Measurements from ENCODE around the gene HCLS1.
"Not testable (repeated sequence)": the region's sequence is repeated elsewhere in the genome, so short reads cannot be mapped to it uniquely, and the experiment has no call there.

The HCLS1 gene

DNA sequence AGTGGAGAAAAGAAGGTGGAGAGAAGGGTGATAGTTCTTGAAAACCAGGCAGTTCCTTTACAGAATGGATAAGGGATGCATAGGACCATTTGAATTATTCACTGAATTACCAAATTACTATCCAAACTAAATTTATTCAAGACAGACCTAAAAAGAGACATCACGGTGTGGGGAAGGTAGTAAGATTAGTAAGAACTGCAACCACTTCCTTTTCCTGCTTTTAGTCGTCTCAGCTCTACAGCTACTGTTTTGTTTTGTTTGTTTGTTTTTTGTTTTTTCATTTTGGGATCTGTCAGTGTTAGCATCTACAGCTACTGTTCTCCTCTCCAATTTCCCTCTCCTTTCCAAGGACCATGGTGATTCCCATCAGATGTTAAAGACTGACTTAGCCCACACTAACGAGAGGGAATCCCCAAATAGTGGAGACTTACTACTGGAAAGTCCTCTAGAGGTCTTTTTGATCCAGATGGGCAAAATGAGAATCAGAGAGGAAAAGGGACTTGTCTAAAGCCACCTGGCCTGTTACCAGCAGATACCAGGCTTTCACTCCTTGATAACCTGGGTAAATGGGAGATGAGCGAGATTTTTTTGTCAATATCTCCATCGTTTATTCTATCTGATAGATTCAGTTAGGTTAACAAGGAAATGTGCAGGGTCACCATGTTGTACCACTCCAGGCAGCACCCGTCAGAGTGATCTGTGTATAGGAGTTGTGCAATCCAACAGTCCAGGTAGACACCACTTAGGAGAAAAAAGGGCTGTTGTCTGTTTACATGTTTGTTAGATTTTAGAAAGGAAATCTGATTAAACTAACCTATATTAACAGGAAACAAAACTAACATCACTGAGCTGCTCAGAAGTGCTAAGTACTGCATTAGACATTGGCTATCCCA lies 6.0 kb downstream of the HCLS1 start:
- no peak for DNase-seq

DNA sequence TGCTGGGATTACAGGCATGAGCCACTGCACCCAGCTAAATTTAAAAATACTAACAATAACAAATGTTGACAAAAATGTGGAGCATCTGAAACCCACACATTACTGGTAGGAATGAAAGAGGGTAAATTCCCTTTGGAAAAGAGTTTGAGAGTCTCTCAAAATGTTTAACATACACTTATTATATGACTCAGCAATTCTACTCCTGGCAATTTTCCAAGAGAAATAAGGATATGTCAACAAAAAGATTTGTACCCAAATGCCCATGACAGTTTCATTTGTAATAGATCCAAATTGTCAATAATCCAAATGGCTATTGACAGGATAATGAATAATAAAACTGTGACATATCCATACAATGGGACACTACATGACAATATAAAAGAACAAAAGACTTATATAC lies 9.0 kb downstream of the HCLS1 start:
- peak in 1 of 3 donors; percentile 26 for DNase-seq

DNA sequence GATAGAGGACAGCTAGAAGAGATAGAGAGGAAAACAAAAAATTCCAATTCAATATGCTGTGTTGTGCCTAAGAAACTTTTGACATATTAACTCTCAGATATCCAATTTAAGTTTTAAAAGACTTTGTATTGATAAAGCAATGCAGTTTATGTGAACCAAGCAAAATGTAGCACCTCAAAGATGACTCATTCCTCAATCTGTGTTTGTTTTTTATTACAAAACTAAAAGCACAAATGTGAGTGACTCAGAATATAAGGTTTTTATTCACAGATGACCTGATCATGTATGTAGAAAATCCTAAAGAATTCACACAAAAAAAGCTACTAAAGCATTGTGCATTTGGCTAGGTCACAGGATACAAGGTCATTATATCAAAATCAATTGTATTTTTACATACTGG lies 11.1 kb downstream of the HCLS1 start:
- peak in 1 of 3 donors; percentile 14 for DNase-seq

- DNase-seq: no peak
Measured at GRCh38 chr3:121648219-121648958, 12.3 kb downstream of the HCLS1 start.

- DNase-seq: no peak
Measured at GRCh38 chr3:121645054-121645453, 15.6 kb downstream of the HCLS1 start.

DNA sequence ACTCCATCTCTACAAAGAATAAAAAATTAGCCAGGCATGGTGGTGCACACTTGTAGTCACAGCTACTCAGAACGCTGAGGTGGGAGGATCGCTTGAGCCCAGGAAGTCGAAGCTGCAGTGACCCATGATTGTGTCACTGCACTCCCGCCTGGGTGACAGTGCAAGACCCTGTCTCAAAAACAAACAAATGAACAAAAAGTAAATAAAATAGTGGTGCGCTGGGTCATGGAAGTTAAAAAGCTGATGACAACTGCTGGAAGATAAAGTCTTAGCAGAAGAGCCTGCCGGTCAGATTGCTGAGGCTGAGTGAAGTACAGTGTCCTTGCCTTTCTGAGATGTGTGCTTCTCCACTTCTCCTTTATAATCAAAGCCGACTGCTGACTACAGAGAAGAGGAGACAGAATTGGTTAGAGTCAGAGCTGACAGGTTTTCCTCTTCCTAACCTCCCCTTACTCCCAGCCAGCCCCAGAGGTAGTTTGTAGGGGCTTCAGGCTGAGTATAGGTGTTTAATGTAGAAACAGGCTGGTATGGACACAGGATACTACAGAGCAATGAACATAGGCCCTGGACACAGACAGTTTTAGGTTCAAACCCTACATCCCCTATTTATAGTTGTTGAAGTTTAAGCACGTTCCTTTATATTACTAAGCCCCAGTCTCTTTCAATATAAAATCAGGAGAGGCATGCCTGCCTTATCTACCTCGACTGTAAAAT lies 17.9 kb downstream of the HCLS1 start:
- no peak for DNase-seq

DNA sequence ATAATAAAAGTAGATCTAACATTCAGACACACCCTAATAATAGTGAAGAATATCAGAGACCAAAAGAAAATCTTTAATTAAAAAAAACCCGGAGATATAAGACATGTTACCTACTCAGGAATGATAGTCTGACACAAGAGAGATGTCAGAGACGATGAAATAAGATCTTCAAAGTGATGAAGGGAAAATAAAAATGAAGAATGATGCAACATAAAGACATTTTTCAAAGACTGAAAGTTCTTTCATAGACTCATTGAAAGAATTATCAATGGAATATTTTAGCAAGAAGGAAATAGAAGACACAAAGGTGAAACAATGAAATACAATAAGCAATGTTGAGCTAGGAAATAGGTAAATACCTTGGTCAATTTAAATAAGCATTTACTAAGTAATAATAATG lies 19.6 kb downstream of the HCLS1 start:
- no peak for DNase-seq

DNA sequence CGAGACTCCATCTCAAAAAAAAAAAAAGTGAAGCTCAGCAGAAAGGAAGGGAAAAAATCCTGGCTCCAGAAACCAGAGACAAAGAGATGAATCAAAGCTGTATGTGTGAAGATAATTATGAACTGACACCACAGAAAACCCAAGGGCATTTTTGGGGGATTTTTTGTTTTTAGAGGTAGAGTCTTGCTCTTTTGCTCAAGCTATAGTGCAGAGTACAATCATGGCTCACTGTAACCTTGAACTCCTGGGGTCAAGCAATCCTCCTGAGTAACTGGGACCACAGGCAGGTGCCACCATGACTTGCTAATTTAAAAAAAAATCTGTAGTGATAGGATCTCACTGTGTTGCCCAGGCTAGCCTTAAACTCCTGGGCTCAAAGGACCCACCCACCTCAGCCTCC lies 22.8 kb downstream of the HCLS1 start:
- DNase-seq: peak; percentile 20 to 35 (median 28)

- DNase-seq: no peak
Measured at GRCh38 chr3:121630355-121630754, 30.3 kb downstream of the HCLS1 start.

- DNase-seq: no peak
Measured at GRCh38 chr3:121629601-121630000, 31.1 kb downstream of the HCLS1 start.

DNA sequence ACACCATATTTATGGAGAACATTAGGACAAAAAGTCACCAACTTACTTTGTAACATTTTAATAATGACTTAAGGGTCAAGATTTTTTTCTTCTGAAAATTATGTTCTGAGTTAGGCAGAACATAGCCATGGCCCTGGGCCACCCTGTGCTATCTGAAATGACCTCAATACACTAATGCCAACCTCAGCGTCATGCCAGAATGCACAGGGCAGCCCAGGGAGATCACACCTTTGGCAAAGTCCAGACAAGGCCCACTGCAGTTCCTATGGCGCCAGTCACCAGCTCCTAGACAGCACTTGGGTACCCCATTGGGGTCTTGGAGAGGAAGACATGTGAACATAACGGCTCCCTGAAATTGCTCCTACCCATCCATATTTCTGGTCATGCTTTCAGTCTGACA lies 33.1 kb downstream of the HCLS1 start:
- DNase-seq: no peak

DNA sequence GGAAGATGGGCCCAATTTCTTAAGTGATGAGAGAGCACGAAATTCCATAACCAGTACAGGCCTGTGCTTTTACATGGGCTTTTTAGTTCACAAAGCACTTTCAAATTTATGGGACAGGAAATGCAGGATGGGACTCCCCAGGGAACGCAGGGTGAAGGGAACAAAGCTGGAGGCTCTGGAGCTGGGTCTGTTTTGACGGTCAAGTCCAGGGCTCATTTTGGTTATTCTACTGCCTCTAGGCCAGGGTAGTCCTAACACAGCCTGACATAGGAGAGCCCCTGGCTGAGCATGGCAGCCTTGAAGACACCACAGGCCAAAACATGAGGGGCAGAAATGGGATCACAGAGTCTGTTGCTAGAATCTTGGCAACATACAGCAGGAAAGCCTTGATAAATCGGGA lies 33.5 kb downstream of the HCLS1 start:
- no peak for DNase-seq

DNA sequence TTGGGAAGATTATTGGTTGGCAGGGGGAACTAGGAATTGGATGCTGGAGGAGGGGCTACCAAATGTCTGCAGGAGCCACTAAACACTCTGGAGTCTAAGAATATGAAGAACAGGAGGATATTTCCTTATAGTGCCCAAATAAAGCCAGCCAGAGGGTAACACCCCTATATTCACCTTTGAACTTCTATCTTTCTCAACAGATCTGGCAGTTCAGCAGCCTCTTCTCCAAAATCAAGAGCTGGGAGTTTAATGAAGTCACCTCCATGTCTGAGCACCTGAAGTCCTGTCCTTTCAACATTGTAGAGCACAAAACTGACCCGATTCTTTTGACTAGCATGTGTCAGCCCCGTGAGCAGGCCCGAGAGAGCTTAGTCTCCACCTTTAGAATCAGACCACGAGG lies 34.2 kb downstream of the HCLS1 start:
- DNase-seq: no peak

- DNase-seq: no peak
Measured at GRCh38 chr3:121624147-121624899, 36.4 kb downstream of the HCLS1 start.

DNA sequence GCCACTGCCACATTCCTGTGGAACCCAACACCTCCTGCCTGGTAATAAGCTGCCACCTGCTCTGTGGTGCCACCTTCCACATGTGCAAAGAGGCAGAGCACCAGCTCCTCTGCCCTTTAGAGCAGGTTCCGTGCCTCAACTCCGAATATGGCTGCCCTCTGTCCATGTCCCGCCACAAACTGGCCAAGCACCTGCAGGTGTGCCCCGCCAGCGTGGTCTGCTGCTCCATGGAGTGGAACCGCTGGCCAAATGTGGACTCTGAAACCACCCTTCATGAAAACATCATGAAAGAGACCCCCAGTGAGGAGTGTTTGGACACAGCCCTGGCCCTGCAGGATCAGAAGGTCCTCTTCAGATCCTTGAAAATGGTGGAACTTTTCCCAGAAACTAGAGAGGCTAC lies 39.2 kb downstream of the HCLS1 start:
- no peak for DNase-seq

DNA sequence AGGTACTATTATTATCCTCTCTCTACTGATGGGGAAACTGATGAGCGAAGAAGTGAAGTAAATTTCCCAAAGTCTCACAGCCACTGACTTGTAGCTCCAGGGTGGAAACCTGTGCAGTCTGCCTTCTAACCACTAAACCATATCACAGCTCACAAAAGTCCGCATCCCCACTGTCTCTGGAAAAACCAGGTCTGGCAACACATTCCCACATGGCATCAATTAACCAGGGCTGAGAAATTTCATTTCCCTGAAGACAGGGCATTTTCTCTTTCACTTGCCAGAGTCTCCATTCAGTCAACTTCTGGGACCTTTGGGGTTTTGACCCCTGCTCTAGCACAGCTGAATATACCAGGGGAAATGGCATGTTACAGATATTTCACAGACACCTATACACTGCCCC lies 41.0 kb downstream of the HCLS1 start:
- no peak for DNase-seq

DNA sequence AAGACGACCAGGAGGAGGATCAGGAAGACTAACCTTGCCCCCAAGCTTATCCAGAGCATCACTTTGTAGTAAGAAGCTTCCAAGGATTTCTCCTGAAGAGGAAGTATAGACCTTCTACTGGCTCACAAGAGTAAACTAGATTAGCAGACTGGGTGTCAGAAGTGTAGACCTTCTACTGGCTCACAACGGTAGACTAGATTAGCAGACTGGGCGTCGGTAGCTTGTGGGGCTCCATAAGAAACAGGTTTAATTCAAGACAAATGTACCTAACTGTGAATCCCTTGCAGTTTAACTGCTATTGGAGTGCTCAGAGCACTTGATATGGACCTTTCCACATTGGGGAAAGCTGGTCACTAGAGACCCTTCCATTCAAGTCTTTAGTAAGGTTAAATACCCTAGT lies 54.6 kb downstream of the HCLS1 start:
- no peak for DNase-seq

GRCh38 chr3:121604759-121605158 lies 55.9 kb downstream of the HCLS1 start:
- DNase-seq: no peak

GRCh38 chr3:121601212-121601812 lies 59.4 kb downstream of the HCLS1 start:
- DNase-seq: no peak

GRCh38 chr3:121599900-121600299 lies 60.8 kb downstream of the HCLS1 start:
- not testable (repeated sequence) for DNase-seq

GRCh38 chr3:121598564-121598963 lies 62.1 kb downstream of the HCLS1 start:
- DNase-seq: no peak

GRCh38 chr3:121595765-121596406 lies 64.8 kb downstream of the HCLS1 start:
- no peak for DNase-seq

Measured in suppressor macrophage treated with lipopolysaccharide for 1 hour (primary cell).